ENCODE measurements around the gene TBPL2.
"Not testable (repeated sequence)": the region's sequence is repeated elsewhere in the genome, so short reads cannot be mapped to it uniquely, and the experiment has no call there.

TBPL2 gene

DNA sequence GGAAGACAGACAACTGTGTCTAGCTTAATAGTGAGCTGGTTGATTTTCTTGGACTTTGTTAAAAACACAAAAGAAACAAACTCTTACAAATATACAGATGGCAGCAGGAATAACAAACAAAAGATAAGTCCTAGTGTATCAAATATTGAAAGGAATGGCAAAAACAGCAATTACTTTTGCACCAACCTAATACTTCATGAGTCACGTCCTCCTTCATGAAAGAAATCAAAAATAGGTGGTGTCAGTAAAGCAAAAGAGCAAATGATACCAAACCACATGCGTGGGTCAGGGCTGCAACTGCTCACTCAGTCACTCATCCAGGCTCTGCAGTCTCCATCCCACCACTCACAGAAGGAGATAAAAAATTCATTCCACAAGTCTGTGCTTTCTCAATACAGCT lies 40.6 kb downstream of the TBPL2 start:
- no peak for DNase-seq

DNA sequence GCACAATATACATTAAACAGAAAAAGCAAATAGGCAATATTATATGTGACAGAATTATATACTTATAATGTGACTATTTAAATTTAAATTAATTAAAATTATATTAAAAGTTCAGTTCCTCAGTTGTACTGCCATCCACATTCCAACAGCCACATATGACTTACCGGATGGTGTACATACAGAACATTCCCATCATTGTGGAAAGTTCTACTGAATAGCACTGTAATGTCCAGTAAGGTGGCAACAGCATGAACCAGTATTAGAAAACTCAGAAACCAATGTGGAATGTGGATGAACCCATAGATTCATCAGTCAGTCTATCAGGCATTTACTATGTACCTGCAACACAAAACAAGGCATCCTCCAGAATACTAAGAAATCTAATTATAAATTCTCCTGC lies 41.2 kb downstream of the TBPL2 start:
- DNase-seq, result no peak

DNA sequence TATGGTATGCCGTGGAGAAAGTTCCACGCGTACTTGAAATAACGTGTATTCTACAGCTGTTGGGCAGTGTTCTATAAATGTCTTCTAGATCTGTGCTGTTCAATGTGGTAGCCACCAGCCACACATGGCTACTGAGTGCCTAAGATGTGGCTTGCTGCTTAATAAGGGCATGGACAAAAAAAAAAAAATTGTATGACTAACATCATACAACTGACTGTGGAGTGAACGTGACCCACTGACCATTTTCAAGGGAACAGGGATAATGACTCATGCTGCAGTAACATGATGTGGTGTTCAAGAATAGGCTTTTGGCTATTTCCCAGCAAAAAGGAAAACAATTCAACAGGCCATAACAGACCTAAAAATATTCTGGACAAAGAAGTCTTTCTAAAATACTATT lies 41.7 kb downstream of the TBPL2 start:
- DNase-seq, result no peak

DNA sequence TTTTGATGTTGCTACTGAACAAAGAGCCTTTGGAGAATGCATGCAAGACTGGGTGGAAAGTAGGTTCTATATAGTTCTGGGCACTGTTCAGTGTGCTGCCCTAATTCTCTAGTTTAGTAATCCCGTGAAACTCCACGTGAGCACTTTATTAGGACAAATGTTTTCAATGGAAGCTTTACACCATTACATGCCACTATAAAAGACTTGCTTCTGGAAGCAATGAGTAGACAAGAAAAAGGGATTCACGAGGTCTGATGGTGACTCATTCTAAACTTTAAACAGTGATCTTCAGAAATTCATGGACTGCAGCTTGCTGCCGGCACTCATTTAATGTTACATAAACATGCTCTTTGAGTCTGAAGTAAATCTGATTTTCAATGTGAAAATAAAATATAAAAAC lies 51.1 kb downstream of the TBPL2 start:
- no peak for DNase-seq

DNA sequence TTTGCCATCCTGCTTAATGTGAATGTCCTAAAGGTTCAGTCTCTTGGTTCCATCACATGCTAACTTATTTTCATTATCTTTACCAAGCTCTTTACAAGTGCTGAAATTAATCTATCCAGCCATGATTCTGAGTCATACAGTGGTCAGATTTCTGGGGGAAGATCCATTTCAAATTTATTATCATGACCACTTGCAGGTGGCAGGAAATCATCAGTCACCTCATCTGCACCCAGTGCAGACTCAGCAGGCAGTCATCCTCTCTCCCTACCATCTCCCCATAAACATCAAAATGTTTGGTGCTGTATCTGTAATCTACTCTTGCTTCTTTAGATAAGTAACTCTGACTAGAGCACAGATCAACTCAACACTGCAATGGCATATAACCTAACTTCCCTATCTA lies 52.3 kb downstream of the TBPL2 start:
- DNase-seq, result no peak

DNA sequence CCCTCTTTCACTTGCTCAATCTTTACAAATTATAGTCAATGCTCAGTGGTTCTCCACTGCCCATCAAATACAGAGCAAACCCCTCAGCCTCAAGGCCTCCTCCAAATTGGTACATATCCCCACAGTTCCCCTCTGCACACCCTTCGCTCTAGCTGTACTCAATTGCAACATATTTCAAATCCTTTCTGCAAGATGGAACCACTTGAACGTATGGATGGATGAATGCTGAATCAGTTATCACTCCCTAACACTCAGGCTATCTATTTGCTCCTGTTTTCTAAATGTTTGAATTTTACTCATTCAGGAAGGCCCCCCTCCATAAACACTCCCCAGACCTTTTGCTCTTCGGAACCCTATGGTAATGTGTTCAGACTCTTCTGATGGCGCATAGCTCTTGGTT lies 53.3 kb downstream of the TBPL2 start:
- no peak for DNase-seq

DNA sequence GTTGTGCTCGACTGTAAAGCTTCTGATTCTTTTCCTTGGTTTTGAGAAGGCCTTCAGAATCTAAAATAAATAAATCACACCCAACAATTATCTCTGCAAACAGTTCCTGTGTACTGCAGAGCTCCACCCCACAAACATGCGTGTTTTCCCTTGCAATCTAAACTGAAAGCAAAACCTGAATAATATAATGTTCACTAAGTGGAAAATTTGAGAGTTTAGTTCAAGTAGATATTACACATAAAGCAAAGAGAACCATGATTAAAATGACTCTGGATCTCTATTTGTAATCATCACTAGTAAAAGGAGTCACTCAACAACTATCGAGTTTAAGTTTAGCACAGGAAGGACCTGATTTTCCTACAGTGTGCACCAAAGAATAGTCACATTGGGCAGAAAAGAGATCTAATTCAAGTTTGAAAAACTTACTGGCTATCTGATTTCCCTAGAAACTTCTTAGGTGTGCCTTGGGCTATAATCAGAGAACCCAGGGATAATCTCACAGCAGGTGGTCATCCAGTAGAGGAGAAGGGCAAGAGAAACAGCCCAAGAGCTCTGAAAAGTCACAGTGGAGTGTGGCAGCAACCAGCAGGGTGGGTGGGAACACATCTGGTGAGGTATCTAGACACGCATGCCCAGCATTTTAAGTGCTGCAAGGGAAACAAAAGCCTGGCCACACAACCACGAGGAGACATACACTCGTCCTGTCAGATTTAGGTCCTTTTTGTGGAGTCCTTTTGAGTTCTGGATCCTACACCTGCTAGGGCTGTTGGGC lies 54.2 kb downstream of the TBPL2 start:
- DNase-seq, result no peak

DNA sequence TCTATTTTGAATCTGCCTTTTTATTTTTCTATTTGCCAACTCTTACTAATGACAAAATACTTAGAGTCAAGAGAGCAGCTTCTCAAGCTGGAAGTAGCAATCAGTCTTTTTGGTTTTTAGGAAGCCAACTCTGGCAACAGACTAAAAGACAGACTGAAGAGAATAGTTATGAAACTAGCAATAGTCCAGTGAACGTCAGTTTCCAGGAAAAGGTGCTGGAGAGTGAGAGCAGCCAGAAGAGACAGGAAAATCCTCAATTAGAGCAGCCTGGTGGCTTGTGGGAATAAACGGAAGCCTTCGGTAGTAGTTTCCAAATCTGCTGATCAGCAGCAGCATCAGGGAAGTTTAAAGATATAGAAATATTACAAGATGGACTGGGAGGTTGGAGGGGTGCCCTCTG lies 55.9 kb downstream of the TBPL2 start:
- no peak for DNase-seq

DNA sequence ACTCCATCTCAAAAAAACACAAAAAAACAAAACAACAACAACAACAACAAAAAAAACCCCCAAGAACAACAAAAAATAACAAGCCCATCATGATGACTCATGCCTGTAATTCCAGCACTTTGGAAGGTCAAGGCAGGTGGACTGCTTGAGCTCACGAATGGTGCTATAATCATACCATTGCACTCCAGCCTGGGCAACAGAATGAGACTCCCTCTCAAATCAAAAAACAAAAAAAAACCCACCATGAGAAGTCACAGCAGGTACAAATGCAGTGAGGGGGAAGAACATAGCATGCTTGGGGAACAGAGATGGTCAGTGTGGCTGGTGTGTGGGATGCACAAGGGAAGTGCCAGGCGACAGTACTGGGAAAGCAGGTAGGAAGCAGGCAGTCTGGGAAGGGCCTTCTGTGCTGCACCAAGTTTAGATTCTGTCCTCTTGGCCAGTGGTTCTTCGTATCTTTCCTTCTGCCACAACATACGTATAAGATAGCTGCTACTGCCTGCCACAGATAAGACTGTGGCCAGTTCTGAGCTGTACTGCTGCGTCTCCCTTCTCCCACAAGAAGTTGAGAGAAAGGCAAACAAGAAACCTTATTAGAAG lies 56.8 kb downstream of the TBPL2 start:
- DNase-seq, result no peak

DNA sequence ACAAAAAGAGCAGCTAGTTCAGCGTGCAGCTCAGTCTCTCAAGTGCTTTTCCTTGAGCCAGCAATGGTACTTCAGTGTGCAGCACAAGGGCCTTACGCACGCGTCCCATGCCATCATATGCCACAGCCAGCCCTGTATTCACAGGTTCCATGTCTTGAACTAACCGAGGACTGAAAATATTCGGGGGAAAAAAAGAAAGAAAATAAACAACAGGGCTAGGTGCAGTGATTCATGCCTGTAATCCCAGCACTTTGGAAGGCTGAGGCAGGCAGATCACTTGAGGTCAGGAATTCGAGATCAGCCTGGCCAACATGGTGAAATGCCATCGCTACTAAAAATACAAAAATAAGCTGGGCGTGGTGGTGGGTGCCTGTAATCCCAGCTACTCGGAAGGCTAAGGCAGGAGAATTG lies 57.4 kb downstream of the TBPL2 start:
- DNase-seq, result not testable (repeated sequence)

DNA sequence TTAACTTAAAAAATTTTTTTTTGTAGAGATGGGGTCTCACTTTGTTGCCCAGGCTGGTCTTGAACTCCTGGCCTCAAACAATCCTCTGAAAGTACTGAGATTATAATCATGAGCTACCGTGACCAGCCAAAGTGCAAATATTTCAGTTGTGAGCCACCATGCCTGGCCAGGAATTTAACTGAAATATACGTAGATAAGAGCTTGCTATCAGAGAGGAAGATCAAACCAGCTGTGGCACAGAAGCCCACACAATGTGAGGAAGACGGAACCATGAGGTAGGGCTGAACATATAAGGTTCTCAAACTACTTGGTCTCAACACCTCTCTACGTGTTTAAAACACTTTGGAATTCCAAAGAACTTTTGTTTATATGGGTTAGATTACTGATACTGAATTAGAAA lies 57.9 kb downstream of the TBPL2 start:
- no peak for DNase-seq

DNA sequence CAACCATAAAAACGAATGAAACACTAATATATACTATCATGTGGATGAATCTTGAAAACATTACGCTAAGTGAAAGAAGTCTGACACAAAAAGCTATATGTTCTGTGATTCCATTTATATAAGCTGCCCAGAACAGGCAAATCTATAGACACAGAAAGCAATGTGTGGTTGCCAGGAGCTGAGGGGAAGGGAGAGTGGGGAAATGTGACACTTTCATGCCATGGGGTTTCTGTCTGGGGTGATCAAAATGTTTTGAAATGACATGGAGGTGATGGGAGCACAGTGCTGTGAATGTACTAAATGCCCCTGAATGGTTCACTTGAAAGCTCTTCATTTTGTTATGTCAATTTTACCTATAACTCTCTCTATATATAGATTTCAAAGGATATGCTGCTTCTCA lies 58.9 kb downstream of the TBPL2 start:
- no peak for DNase-seq

DNA sequence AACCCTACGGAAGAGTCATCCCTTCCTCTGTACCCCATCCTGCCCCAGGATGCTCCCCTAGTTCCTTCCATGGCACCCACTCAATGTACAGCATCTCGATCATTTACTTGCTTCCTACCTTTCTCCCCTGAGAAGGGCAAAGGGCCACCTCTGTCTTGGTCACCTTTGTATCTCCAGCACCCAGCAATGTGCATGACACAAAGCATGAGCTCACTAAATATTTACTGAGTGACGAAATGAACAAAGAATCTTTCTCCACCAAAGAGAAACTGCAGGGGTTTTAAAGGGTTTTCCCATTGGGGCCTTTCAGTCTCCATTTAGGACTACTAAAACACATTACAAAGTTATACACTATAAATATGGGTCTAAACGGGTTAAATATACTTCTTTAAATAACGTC lies 59.4 kb downstream of the TBPL2 start:
- no peak for DNase-seq

DNA sequence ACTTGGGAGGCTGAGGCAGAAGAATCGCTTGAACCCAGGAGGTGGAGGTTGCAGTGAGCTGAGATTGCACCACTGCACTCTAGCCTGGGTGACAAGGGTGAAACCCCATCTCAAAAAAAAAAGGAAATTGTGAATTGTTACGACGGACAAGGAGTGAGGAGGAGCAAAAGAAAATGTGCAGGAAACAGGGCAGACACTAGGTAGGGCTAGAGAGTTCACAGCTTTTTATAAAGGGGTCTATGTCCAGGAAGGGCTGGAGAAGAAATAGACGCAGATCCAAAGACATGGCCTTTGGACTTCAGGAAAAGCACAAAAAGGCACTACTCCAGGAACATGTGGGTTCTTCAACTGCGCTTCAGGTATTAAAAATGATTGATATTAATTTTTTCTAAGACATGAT lies 63.2 kb downstream of the TBPL2 start:
- no peak for DNase-seq

DNA sequence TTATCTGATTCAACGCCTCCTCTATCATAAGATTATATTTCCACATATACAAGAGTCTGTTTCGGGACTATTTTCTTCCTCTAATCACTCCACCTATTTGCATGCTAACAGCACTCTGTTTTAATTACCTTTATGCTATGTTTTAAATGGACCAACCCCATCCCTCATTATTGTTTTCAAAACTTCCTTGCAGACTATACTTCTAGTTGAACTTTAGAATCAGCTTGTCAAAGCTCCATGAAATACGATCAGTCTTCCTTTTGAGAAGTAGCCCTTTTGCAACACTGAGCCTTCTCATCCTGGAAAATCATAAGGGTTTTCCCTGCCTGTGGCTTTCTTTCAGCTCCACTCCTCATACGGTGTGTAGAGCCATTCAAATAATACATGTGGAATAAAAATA lies 65.6 kb downstream of the TBPL2 start:
- DNase-seq, result no peak

DNA sequence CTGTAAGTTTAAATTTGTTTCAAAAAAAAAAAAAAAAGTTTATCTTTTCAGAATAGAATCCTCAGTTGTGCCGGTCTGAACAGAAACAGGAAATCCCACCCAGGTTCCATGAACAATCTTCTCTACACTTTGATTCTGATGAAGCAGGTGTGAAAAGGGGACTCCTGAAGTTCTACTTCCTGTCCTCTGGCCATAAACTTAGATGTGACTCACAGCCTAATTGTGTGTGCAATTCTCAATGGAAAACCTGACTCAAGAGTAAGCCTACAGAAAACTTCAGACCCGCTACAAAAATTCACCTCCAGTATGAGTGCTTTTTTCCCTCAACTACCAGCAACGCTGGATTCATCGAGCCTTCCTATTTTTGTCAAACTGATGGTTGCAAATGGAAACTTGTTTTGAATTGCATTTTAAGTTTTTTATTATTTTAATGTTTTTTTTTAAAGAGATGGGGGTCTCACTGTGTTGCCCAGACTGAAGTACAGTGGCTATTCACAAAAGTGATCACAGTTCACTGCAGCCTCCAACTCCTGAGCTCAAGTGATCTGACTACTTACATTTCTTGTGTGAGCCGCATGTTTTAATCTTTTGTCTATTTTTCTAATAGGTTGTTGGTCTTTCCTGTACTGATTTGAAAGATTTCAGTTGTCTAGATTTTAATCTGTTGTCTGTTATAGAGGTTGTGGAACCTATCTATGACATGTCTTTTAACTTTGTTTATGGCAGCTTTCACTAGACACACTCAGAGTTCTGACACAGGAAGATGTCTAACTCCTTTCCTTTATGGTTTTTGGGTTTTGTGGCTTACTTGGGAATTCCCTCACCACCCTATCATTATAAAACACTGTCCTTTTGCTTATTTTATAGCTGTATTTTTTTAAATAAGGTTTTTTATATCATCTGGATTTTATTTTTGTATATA lies 66.4 kb downstream of the TBPL2 start:
- DNase-seq, result no peak

DNA sequence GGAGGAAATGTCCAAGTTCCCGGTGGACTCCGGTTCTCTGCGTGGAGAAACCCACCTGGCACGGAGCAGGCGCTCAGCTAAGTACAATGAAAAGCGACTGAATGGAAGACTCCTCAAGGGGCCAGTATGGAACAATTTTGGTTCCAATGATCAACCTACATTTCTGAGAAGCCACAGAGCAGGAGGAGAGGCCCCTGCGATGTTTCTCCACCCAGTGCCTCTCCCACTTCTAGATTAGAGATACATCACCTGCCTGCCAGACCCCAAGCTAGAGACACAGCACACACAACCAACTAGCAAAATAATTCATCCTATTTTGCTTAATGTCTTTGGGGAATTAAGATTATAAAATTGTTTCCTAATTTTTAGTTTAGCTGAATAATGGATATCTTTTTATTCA lies 67.6 kb downstream of the TBPL2 start:
- DNase-seq, result no peak

DNA sequence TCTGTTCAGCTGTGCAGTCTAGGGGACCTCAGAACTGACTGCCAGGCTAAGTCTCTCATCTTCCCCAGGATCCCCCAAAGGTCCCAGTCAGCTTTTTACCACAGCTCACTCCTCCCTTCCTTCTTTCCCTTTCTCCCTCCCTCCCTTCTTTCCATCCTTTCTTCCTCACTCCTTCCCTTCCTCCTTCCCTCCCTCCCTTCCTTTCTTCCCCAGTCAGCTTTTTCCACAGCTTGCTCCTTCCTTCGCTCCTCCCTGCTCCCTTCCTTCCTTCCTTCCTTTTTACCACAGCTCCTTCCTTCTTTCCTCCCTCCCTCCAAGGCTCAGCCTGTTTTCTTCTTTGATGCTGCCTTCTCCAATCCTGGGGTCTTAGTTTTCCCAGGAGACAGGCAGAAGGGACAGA lies 68.0 kb downstream of the TBPL2 start:
- DNase-seq, result no peak

DNA sequence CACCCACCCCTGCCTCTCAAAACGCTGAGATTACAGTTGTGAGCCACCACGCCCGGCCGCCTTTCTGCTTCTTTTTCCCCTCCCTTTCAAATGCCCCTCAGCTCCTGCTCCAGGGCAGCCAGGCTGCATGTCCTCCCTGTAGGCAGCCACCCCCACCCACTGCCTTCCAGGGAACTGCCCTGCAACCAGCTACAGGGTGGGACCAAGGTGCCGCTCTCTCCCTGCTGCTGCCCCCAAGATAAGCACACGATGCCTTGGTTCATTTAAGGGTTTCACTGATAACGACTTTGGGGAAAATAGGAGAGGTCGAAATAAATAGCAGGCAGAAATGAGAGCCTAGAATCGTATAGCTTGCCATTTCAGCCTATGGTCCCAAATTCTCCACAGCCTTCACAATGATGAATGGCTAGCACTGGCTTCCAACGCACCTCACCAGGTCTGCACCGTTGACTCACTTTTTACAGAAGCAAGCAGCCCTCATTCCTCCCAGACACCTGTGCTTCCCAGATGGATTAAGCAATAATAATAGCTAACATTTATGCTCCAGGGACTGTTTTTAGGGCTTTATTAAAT lies 69.4 kb downstream of the TBPL2 start:
- DNase-seq, result no peak

DNA sequence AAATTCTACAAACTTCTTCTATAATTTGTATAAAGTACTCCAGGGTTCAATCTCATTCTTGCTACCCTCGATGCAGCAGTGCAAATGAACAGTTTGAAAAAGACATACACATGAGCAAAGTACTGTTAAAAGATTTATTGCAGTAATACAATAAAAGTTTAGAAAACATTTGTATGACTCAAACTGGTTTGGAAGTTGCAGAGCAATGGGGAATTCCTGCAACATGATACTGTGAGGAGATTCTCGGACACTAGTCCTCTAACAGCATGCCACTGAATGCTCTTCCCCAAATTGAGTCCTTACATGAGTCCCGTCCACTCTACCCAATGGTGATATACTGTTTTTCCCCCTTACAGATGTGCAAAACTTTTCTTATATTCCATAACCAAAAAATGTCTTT lies 74.1 kb downstream of the TBPL2 start:
- no peak for DNase-seq
